G401 (cell line): Measurements from ENCODE around the gene CERK. TPM values are rescaled to one million over a fixed set of nuclear protein-coding genes. Genes with fewer than 3 reads are reported as not detected.

Experiments used
- DNase-seq: peaks from one replicate; pipeline ENCODE4 v3.0.0-alpha.2; 2015; ENCODE audit warnings: low spot score
- in situ Hi-C: cut with HindIII; loops from 2 replicates; pipeline ENCODE4 v1.10.0; 2016; ENCODE audit warnings: low sequenced_read_pairs, mixed read lengths
- total RNA-seq: library from RNA; depleted of rRNA; stranded (reverse); fragments of >200 nt; shearing (Covaris generic); gene quantifications from 2 replicates; pipeline ENCODE4 v1.2.3, GENCODE V29; 2014

Gene CERK
- total RNA-seq, 1 experiment from 2014 or later, result 70.0 TPM

GRCh38 chr22:46687460-46687859, 50.6 kb downstream of the CERK start:
- DNase-seq, result no peak
- in situ Hi-C loops, result no loop called here

- in situ Hi-C loops, result no loop called here
- DNase-seq, result no peak
Observed at GRCh38 chr22:46687048-46687444, 51.0 kb downstream of the CERK start.

GRCh38 chr22:46686221-46687047, 51.6 kb downstream of the CERK start:
- DNase-seq, result no peak
- in situ Hi-C loops, result no loop called here

- DNase-seq, result peak; percentile 8
- in situ Hi-C loops, result no loop called here
Observed at GRCh38 chr22:46684706-46685105, 53.3 kb downstream of the CERK start.

GRCh38 chr22:46682011-46682731, 55.9 kb downstream of the CERK start:
- in situ Hi-C loops, result no loop called here

GRCh38 chr22:46681010-46681409, 57.0 kb downstream of the CERK start:
- no peak for DNase-seq
- in situ Hi-C loops, result no loop called here

More at GRCh38 chr22:46682011-46682731, 55.9 kb downstream of the CERK start:
- DNase-seq, result no peak

GRCh38 chr22:46679706-46680269, 58.3 kb downstream of the CERK start:
- in situ Hi-C loops, result no loop called here
- no peak for DNase-seq

- DNase-seq, result no peak
- in situ Hi-C loops, result no loop called here
Observed at GRCh38 chr22:46678785-46679700, 59.0 kb downstream of the CERK start.

GRCh38 chr22:46678003-46678657, 59.9 kb downstream of the CERK start:
- no peak for DNase-seq
- in situ Hi-C loops, result no loop called here

- in situ Hi-C loops, result no loop called here
- DNase-seq, result no peak
Observed at GRCh38 chr22:46677323-46678002, 60.6 kb downstream of the CERK start.

GRCh38 chr22:46676881-46677280, 61.2 kb downstream of the CERK start:
- in situ Hi-C loops, result no loop called here
- DNase-seq, result no peak

- in situ Hi-C loops, result no loop called here
- DNase-seq, result no peak
Observed at GRCh38 chr22:46676479-46676878, 61.6 kb downstream of the CERK start.

GRCh38 chr22:46675938-46676337, 62.1 kb downstream of the CERK start:
- no peak for DNase-seq
- in situ Hi-C loops, result no loop called here

GRCh38 chr22:46675479-46675878, 62.6 kb downstream of the CERK start:
- no peak for DNase-seq
- in situ Hi-C loops, result no loop called here

- in situ Hi-C loops, result no loop called here
- DNase-seq, result no peak
Observed at GRCh38 chr22:46674906-46675305, 63.1 kb downstream of the CERK start.

GRCh38 chr22:46674367-46674781, 63.7 kb downstream of the CERK start:
- no peak for DNase-seq
- in situ Hi-C loops, result no loop called here

GRCh38 chr22:46673662-46674236, 64.3 kb downstream of the CERK start:
- no peak for DNase-seq
- in situ Hi-C loops, result no loop called here

- in situ Hi-C loops, result no loop called here
- no peak for DNase-seq
Observed at GRCh38 chr22:46673205-46673604, 64.8 kb downstream of the CERK start.
